H1 (cell line): ENCODE data around the gene CDYL2. TPM values are rescaled to one million over a fixed set of nuclear protein-coding genes. Genes with fewer than 3 reads are reported as not detected.

Source experiments
- CTCF ChIA-PET: fragments of 300-600 bp; sonication (Branson Sonifier 250); formaldehyde crosslinking; loops from one replicate; lab custom pipeline; 2021; ENCODE audit not compliant: partially characterized antibody; lab: Charles Lee
- POLR2A ChIA-PET: fragments of 300-600 bp; sonication (Branson Sonifier 250); formaldehyde crosslinking; loops from one replicate; lab custom pipeline; 2021; ENCODE audit warnings: inconsistent platforms; ENCODE audit not compliant: partially characterized antibody; lab: Charles Lee
- DNase-seq, 2 experiments: peaks; one replicate each; pipeline versions ENCODE4 v3.0.0 to v3.0.0-alpha.2; 2010 to 2022; ENCODE audit warnings: low spot score in 2 of 2, low read depth in 1 of 2, mixed read lengths in 1 of 2
- FAIRE-seq: peaks from 2 replicates; lab custom pipeline; 2011; peaks lifted over from hg19 to GRCh38; lab: Jason Lieb, UNC
- H2AFZ ChIP-seq: 2 replicates; pipeline ENCODE4 v1.8.1; 2012; ENCODE audit warnings: low read length, inconsistent platforms
- H2AK5ac ChIP-seq: 2 replicates; pipeline ENCODE4 v1.6.1; 2013; ENCODE audit warnings: low read depth, low read length
- H2BK120ac ChIP-seq: replicated peaks from 2 replicates; pipeline ENCODE3; 2013; ENCODE audit warnings: low read depth, low read length, inconsistent platforms
- H2BK12ac ChIP-seq: 2 replicates; pipeline ENCODE4 v1.6.1; 2013; ENCODE audit warnings: low read depth, low read length
- H2BK15ac ChIP-seq: 2 replicates; pipeline ENCODE4 v1.6.1; 2013; ENCODE audit warnings: low read length
- H2BK20ac ChIP-seq: 2 replicates; pipeline ENCODE4 v1.6.1; 2013; ENCODE audit warnings: low read length
- H2BK5ac ChIP-seq: 2 replicates; pipeline ENCODE4 v1.6.1; 2013; ENCODE audit warnings: low read depth, low read length
- H3K14ac ChIP-seq: 2 replicates; pipeline ENCODE4 v1.6.1; 2013; ENCODE audit warnings: inconsistent platforms; ENCODE audit not compliant: insufficient read length
- H3K18ac ChIP-seq: 2 replicates; pipeline ENCODE4 v1.6.1; 2013; ENCODE audit warnings: low read length; ENCODE audit errors: extremely low read depth
- H3K23ac ChIP-seq: 2 replicates; pipeline ENCODE4 v1.6.1; 2013; ENCODE audit warnings: inconsistent platforms; ENCODE audit not compliant: insufficient read length
- H3K23me2 ChIP-seq: 2 replicates; pipeline ENCODE4 v1.6.1; 2013; ENCODE audit warnings: low read depth, low read length
- H3K27ac ChIP-seq: 2 replicates; pipeline ENCODE4 v1.6.1; 2011; ENCODE audit warnings: low read depth, low read length, inconsistent platforms
- H3K27me3 ChIP-seq, 4 experiments: replicated peaks in 1 of 4; 1 replicate in 1 of 4; 2 replicates in 3 of 4; pipeline versions ENCODE4 v1.6.1 to v1.8.1; 2011 to 2013; ENCODE audit warnings: low read length in 3 of 4, mild to moderate bottlenecking in 3 of 4, inconsistent platforms in 2 of 4, mixed read lengths in 2 of 4, moderate library complexity in 1 of 4; ENCODE audit not compliant: control insufficient read depth in 3 of 4, insufficient read depth in 3 of 4; ENCODE audit errors: extremely low read depth in 1 of 4
- H3K36me3 ChIP-seq, 4 experiments: 2 replicates each; pipeline versions ENCODE4 v1.6.1 to v1.8.1; 2011 to 2013; ENCODE audit warnings: mild to moderate bottlenecking in 4 of 4, low read length in 3 of 4, moderate library complexity in 2 of 4, control low read depth in 1 of 4, inconsistent platforms in 1 of 4; ENCODE audit not compliant: insufficient read depth in 4 of 4, control insufficient read depth in 2 of 4
- H3K4ac ChIP-seq: replicated peaks from 2 replicates; pipeline ENCODE3; 2013; ENCODE audit warnings: low read length, low read depth, mixed read lengths, inconsistent platforms; ENCODE audit not compliant: insufficient read length
- H3K4me1 ChIP-seq, 4 experiments: replicated peaks in 1 of 4; 1 replicate in 1 of 4; 2 replicates in 3 of 4; pipeline versions ENCODE4 v1.6.1 to v1.8.1; 2011 to 2013; ENCODE audit warnings: low read length in 3 of 4, inconsistent platforms in 2 of 4, mixed read lengths in 1 of 4; ENCODE audit not compliant: insufficient read depth in 4 of 4, control insufficient read depth in 3 of 4
- H3K4me2 ChIP-seq, 2 experiments: 2 replicates each; pipeline versions ENCODE4 v1.6.1 to v1.8.1; 2011 to 2013; ENCODE audit warnings: low read depth in 2 of 2, low read length in 2 of 2, control low read depth in 1 of 2, inconsistent platforms in 1 of 2, mild to moderate bottlenecking in 1 of 2; ENCODE audit not compliant: insufficient read depth in 1 of 2
- H3K4me3 ChIP-seq, 4 experiments: fragments of 200-600, 300-600 bp in 1 of 4; sonication (generic), shearing (Covaris generic), sonication (Bioruptor Twin) in 1 of 4; 2 replicates each; pipeline versions ENCODE4 v1.5.1 to v1.8.1; 2011 to 2016; ENCODE audit warnings: low read length in 4 of 4, low read depth in 3 of 4, control low read depth in 2 of 4, inconsistent platforms in 2 of 4, mild to moderate bottlenecking in 2 of 4, mixed read lengths in 1 of 4, moderate library complexity in 1 of 4; ENCODE audit not compliant: insufficient read depth in 2 of 4; ENCODE audit errors: extremely low read depth in 1 of 4
- H3K56ac ChIP-seq: replicated peaks from 2 replicates; pipeline ENCODE3; 2013; ENCODE audit warnings: low read depth, mild to moderate bottlenecking, mixed read lengths, low read length, inconsistent platforms; ENCODE audit not compliant: insufficient read length
- H3K79me1 ChIP-seq: 2 replicates; pipeline ENCODE4 v1.6.1; 2013; ENCODE audit warnings: low read depth, low read length, control low read depth
- H3K79me2 ChIP-seq, 2 experiments: 2 replicates each; pipeline versions ENCODE4 v1.6.1 to v1.8.1; 2012 to 2013; ENCODE audit warnings: low read length in 2 of 2, mild to moderate bottlenecking in 2 of 2, inconsistent platforms in 1 of 2; ENCODE audit not compliant: insufficient read depth in 2 of 2, control insufficient read depth in 1 of 2
- H3K9ac ChIP-seq, 4 experiments: replicated peaks in 1 of 4; 1 replicate in 1 of 4; 2 replicates in 3 of 4; pipeline versions ENCODE4 v1.6.1 to v1.8.1; 2011 to 2013; ENCODE audit warnings: low read depth in 3 of 4, low read length in 3 of 4, control low read depth in 2 of 4, mild to moderate bottlenecking in 2 of 4, moderate library complexity in 2 of 4, inconsistent platforms in 1 of 4; ENCODE audit errors: extremely low read depth in 1 of 4
- H3K9me3 ChIP-seq, 2 experiments: 2 replicates each; pipeline versions ENCODE4 v1.6.1 to v1.8.1; 2012 to 2013; ENCODE audit warnings: mild to moderate bottlenecking in 2 of 2, moderate library complexity in 2 of 2, control low read depth in 1 of 2, inconsistent platforms in 1 of 2, low read depth in 1 of 2, low read length in 1 of 2, mixed read lengths in 1 of 2; ENCODE audit not compliant: insufficient read depth in 2 of 2
- H4K20me1 ChIP-seq, 2 experiments: replicated peaks in 1 of 2; 2 replicates each; pipeline versions ENCODE3 to v1.8.1; 2011 to 2013; ENCODE audit warnings: inconsistent platforms in 2 of 2, low read length in 2 of 2, mild to moderate bottlenecking in 1 of 2; ENCODE audit not compliant: insufficient read depth in 2 of 2, control insufficient read depth in 1 of 2
- H4K5ac ChIP-seq: 2 replicates; pipeline ENCODE4 v1.6.1; 2013; ENCODE audit warnings: low read length, low read depth, mixed read lengths, inconsistent platforms; ENCODE audit not compliant: insufficient read length
- H4K8ac ChIP-seq: 2 replicates; pipeline ENCODE4 v1.8.0; 2013; ENCODE audit warnings: mild to moderate bottlenecking, moderate library complexity, low read length, inconsistent platforms; ENCODE audit not compliant: insufficient read depth; ENCODE audit errors: extremely low read depth
- H4K91ac ChIP-seq: replicated peaks from 2 replicates; pipeline ENCODE3; 2013; ENCODE audit warnings: low read length, mixed read lengths, inconsistent platforms; ENCODE audit not compliant: insufficient read length
- ATF2 ChIP-seq: IDR thresholded peaks from 2 replicates; pipeline ENCODE4 v1.6.1; 2012; ENCODE audit warnings: low read length, inconsistent platforms
- BACH1 ChIP-seq: IDR thresholded peaks from 2 replicates; pipeline ENCODE4 v1.6.1; 2012; ENCODE audit warnings: low read length, improper control_type of control experiment
- CBX5 ChIP-seq: fragments of 300-800, 300-1000 bp; sonication (generic); IDR thresholded peaks from 2 replicates; pipeline ENCODE4 v1.7.1; 2016; ENCODE audit warnings: antibody characterized with exemption, low read length, low read depth
- CHD1 ChIP-seq: IDR thresholded peaks from 2 replicates; pipeline ENCODE4 v1.6.1; 2012; ENCODE audit warnings: low read depth, low read length, improper control_type of control experiment
- CHD2 ChIP-seq: IDR thresholded peaks from 2 replicates; pipeline ENCODE4 v1.6.1; 2012; ENCODE audit warnings: low read length, improper control_type of control experiment
- HDAC2 ChIP-seq, 2 experiments: fragments of 300-600 bp in 1 of 2; sonication (generic) in 1 of 2; IDR thresholded peaks; 2 replicates each; pipeline ENCODE4 v1.6.1; 2011 to 2012; ENCODE audit warnings: low read depth in 2 of 2, low read length in 2 of 2, mild to moderate bottlenecking in 2 of 2, moderate library complexity in 2 of 2, borderline replicate concordance in 1 of 2, inconsistent platforms in 1 of 2
- KDM1A ChIP-seq: fragments of 200-600, 300-600 bp; sonication (generic); IDR thresholded peaks from 2 replicates; pipeline ENCODE4 v1.7.1; 2016; ENCODE audit warnings: mild to moderate bottlenecking, low read length, borderline replicate concordance
- KDM4A ChIP-seq: IDR thresholded peaks from one replicate; pipeline ENCODE4 v1.7.1; 2012; ENCODE audit warnings: low read depth, mild to moderate bottlenecking, moderate library complexity, low read length, inconsistent platforms; ENCODE audit not compliant: severe bottlenecking
- POLR2AphosphoS5 ChIP-seq: IDR thresholded peaks from 2 replicates; pipeline ENCODE4 v1.6.1; 2011; ENCODE audit warnings: low read depth, low read length
- SP4 ChIP-seq: IDR thresholded peaks from 2 replicates; pipeline ENCODE4 v1.6.1; 2012; ENCODE audit warnings: low read length, inconsistent platforms
- TAF1 ChIP-seq: IDR thresholded peaks from 2 replicates; pipeline ENCODE4 v1.6.1; 2011; ENCODE audit warnings: mild to moderate bottlenecking, low read depth, low read length
- polyA plus RNA-seq, 7 experiments: library from polyadenylated mRNA; depleted of rRNA in 3 of 7; stranded (reverse) in 5 of 7; unstranded in 2 of 7; fragments of >200 nt in 5 of 7; fragments of 200-250 nt in 2 of 7; gene quantifications; 1 replicate in 5 of 7; 2 replicates in 1 of 7; 4 replicates in 1 of 7; pipeline versions ENCODE4 v1.2.1 to v1.2.3, GENCODE V29; 2011 to 2013; ENCODE audit warnings: missing spikeins in 2 of 7, mixed read lengths in 2 of 7
- total RNA-seq: library from RNA; stranded (reverse); fragmentation: NEBNext Ultra II Directional; extraction: Animal tissue kit (Norgen Biotek cat#: 25700); gene quantifications from 2 replicates; pipeline ENCODE4 v1.2.1, GENCODE V29; 2021

The CDYL2 gene
- total and polyA plus RNA-seq, 2 of the 8 experiments (the other 6 are each of a cell fraction or from before 2014, with no cell fraction given) = 0.33 to 5.3 TPM

- no peak for FAIRE-seq
These were observed 132.0 kb downstream of the CDYL2 start for GRCh38 chr16:80672379-80672778.

More at GRCh38 chr16:80672379-80672778, 132.0 kb downstream of the CDYL2 start:
- Histone ChIP-seq H3K79me2 (no peaks in the 10 kb centered on the region), H4K91ac (no peak overlapping the region), H4K20me1 (no peaks in the 10 kb centered on the region), H2AFZ (no peak overlapping the region), H3K18ac (no peak overlapping the region), H3K27ac (no peak overlapping the region), H4K5ac (no peak overlapping the region), H2BK20ac (no peak overlapping the region), H3K4ac (no peak overlapping the region), H3K56ac (no peak overlapping the region), H2BK15ac (no peak overlapping the region), H3K4me1 (0 out of 7 replicates have a peak, but pooled peaks cover 0 to 2% (median 0%) of the 10 kb centered on the region in 4 experiments), H3K36me3 (no peaks in the 10 kb centered on the region), H3K4me2 (no peak overlapping the region), H4K8ac (no peak overlapping the region), H3K9ac (no peak overlapping the region), H3K9me3 (peaks cover 22 to 38% of the 10 kb centered on the region in 2 experiments; a peak in 3 of 4 replicates), H2BK5ac (no peak overlapping the region), H3K4me3 (no peak overlapping the region), H3K14ac (no peak overlapping the region), H3K27me3 (no peaks in the 10 kb centered on the region), H2BK12ac (no peak overlapping the region), H2AK5ac (no peak overlapping the region), H3K79me1 (no peaks in the 10 kb centered on the region), H2BK120ac (no peak overlapping the region), H3K23ac (no peak overlapping the region), H3K23me2 (no peaks in the 10 kb centered on the region)
- POLR2A ChIA-PET = no interaction called here
- CTCF ChIA-PET = no interaction called here
- TF ChIP-seq CBX5 (no peak), KDM1A (no peak), SP4 (no peak), POLR2AphosphoS5 (no peak), KDM4A (no peak), ATF2 (no peak), BACH1 (no peak), HDAC2 (IDR thresholded peaks at IDR 0.05; ENCODE audit: borderline replicate concordance in 1 of 2, low read depth in 2 of 2, low read length in 2 of 2) (no peak), CHD2 (no peak), CHD1 (no peak), TAF1 (no peak)
- no peak for DNase-seq
